ENCODE data around the gene PARP12.

GRCh38 chr7:140039066-140039465 is 23.7 kb downstream of the PARP12 start:
- no peak for TF ChIP-seq CTCF (IDR thresholded peaks at IDR 0.05 in 8 of 11, conservative IDR thresholded peaks at IDR 0.05 in 3 of 11)
- TF ChIP-seq POLR2AphosphoS5 (IDR thresholded peaks at IDR 0.05): no peak
